HepG2 (cell line): Measurements from ENCODE around the gene VEZF1. TPM values are rescaled to one million over a fixed set of nuclear protein-coding genes. Genes with fewer than 3 reads are reported as not detected.

Experiments used
- ATAC-seq: fragments of 200-7000 bp; cut with Tn5 transposase; 3 replicates; pipeline ENCODE4 v1.9.1; 2020; ENCODE audit warnings: mild to moderate bottlenecking, moderate library complexity
- BruUV-seq: library from RNA; stranded (reverse); fragments of 400-500 nt; replicated peaks from 2 replicates; lab custom pipeline; 2021; lab: Mats Ljungman, UMichigan
- CTCF ChIA-PET: fragments of 300-600 bp; formaldehyde crosslinking; extraction: SDS; loops from one replicate; lab custom pipeline; 2021; ENCODE audit warnings: low total read pairs, inconsistent platforms, low intra/inter-chr PET ratio; lab: Yijun Ruan, JAX
- POLR2A ChIA-PET: fragments of 350-600 bp; sonication (Branson Sonifier 250); formaldehyde crosslinking; loops from one replicate; lab custom pipeline; 2020; ENCODE audit warnings: antibody characterized with exemption, inconsistent platforms; lab: Yijun Ruan, JAX
- DNase-seq: peaks from one replicate; pipeline ENCODE4 v3.0.0-alpha.2; 2015; ENCODE audit warnings: low spot score
- FAIRE-seq: peaks from 3 replicates; lab custom pipeline; 2011; peaks lifted over from hg19 to GRCh38; lab: Jason Lieb, UNC
- H2AFZ ChIP-seq: one replicate; pipeline ENCODE4 v1.6.1; 2011; ENCODE audit warnings: low read length, inconsistent platforms
- H3K27ac ChIP-seq: fragments of 300-600 bp; 3 replicates; pipeline ENCODE4 v1.8.0; 2011; ENCODE audit warnings: mixed run types, mild to moderate bottlenecking, mixed read lengths, low read length, inconsistent platforms; ENCODE audit not compliant: insufficient read depth; ENCODE audit errors: extremely low read length
- H3K27me3 ChIP-seq, 2 experiments: fragments of 200-600 bp in 1 of 2; 2 replicates in 1 of 2; 3 replicates in 1 of 2; pipeline versions ENCODE4 v1.6.0 to v1.8.0; 2011; ENCODE audit warnings: low read length in 2 of 2, mild to moderate bottlenecking in 2 of 2, moderate library complexity in 2 of 2, inconsistent platforms in 1 of 2; ENCODE audit not compliant: insufficient read depth in 2 of 2, control insufficient read depth in 1 of 2
- H3K36me3 ChIP-seq, 2 experiments: fragments of 200-600 bp in 1 of 2; replicated peaks in 1 of 2; 2 replicates in 1 of 2; 3 replicates in 1 of 2; pipeline versions ENCODE4 v1.5.1 to v1.8.0; 2011; ENCODE audit warnings: low read length in 2 of 2, inconsistent platforms in 1 of 2; ENCODE audit not compliant: insufficient read depth in 2 of 2, control insufficient read depth in 1 of 2
- H3K4me1 ChIP-seq: 2 replicates; pipeline ENCODE4 v1.5.1; 2012; ENCODE audit warnings: low read length, inconsistent platforms; ENCODE audit not compliant: insufficient read depth
- H3K4me2 ChIP-seq: 2 replicates; pipeline ENCODE4 v1.6.0; 2011; ENCODE audit warnings: low read depth, low read length, inconsistent platforms
- H3K4me3 ChIP-seq, 3 experiments: fragments of 200-600 bp in 1 of 3; sonication (generic), shearing (Covaris generic) in 1 of 3; replicated peaks in 1 of 3; 2 replicates each; pipeline ENCODE4 v1.5.1; 2011 to 2016; ENCODE audit warnings: low read length in 3 of 3, inconsistent platforms in 2 of 3, low read depth in 2 of 3, mild to moderate bottlenecking in 2 of 3, control low read depth in 1 of 3, mixed read lengths in 1 of 3; ENCODE audit not compliant: insufficient read depth in 1 of 3
- H3K79me2 ChIP-seq: one replicate; pipeline ENCODE4 v1.6.1; 2011; ENCODE audit warnings: low read length, inconsistent platforms; ENCODE audit not compliant: insufficient read depth
- H3K9ac ChIP-seq: 2 replicates; pipeline ENCODE4 v1.6.0; 2011; ENCODE audit warnings: mild to moderate bottlenecking, low read depth, low read length, inconsistent platforms; ENCODE audit not compliant: insufficient read depth
- H3K9me3 ChIP-seq: 2 replicates; pipeline ENCODE4 v1.5.1; 2012; ENCODE audit warnings: mild to moderate bottlenecking, low read length
- H4K20me1 ChIP-seq: 2 replicates; pipeline ENCODE4 v1.6.0; 2011; ENCODE audit warnings: inconsistent platforms, mild to moderate bottlenecking, low read length, moderate library complexity; ENCODE audit not compliant: insufficient read depth
- CEBPZ ChIP-seq: IDR thresholded peaks from 2 replicates; pipeline ENCODE4 v1.6.1; 2012; ENCODE audit warnings: low read length, improper control_type of control experiment
- FIP1L1 ChIP-seq: fragments of 200-400 bp; formaldehyde crosslinking; IDR thresholded peaks from 2 replicates; pipeline ENCODE4 v1.6.1; 2018; ENCODE audit warnings: low read depth, mild to moderate bottlenecking, low read length, moderate library complexity, borderline replicate concordance; ENCODE audit not compliant: insufficient read depth
- HES4 ChIP-seq: sonication (generic); formaldehyde crosslinking; IDR thresholded peaks from 2 replicates; pipeline ENCODE4 v1.9.0; 2021; ENCODE audit warnings: mild to moderate bottlenecking, missing genetic modification reagents, borderline replicate concordance
- HNRNPK ChIP-seq: fragments of 200-400 bp; formaldehyde crosslinking; IDR thresholded peaks from 2 replicates; pipeline ENCODE4 v1.6.1; 2018; ENCODE audit warnings: low read length, low read depth, moderate library complexity, mild to moderate bottlenecking; ENCODE audit not compliant: poor library complexity, severe bottlenecking
- MLXIP ChIP-seq: sonication (generic); formaldehyde crosslinking; IDR thresholded peaks from 2 replicates; pipeline ENCODE4 v1.9.0; 2021; ENCODE audit warnings: missing genetic modification reagents, borderline replicate concordance
- SNAI1 ChIP-seq: sonication (generic); formaldehyde crosslinking; IDR thresholded peaks from 2 replicates; pipeline ENCODE4 v1.5.0; 2020; ENCODE audit warnings: mild to moderate bottlenecking, missing genetic modification reagents, borderline replicate concordance
- SUZ12 ChIP-seq: fragments of 150-350 bp; IDR thresholded peaks from 2 replicates; pipeline ENCODE4 v1.6.1; 2014; ENCODE audit warnings: low read depth, low read length
- ZNF224 ChIP-seq: sonication (generic); formaldehyde crosslinking; IDR thresholded peaks from 2 replicates; pipeline ENCODE4 v1.5.0; 2020; ENCODE audit warnings: mild to moderate bottlenecking, missing genetic modification reagents
- ZNF264 ChIP-seq: sonication (generic); formaldehyde crosslinking; IDR thresholded peaks from 2 replicates; pipeline ENCODE4 v1.4.0; 2020; ENCODE audit warnings: missing genetic modification reagents
- ZNF354B ChIP-seq: sonication (generic); formaldehyde crosslinking; IDR thresholded peaks from 2 replicates; pipeline ENCODE4 v1.8.0; 2022; ENCODE audit warnings: mild to moderate bottlenecking, missing genetic modification reagents
- ZNF501 ChIP-seq: sonication (generic); formaldehyde crosslinking; IDR thresholded peaks from 2 replicates; pipeline ENCODE4 v1.5.1; 2020; ENCODE audit warnings: mild to moderate bottlenecking, moderate library complexity, missing genetic modification reagents
- ZNF567 ChIP-seq: sonication (generic); formaldehyde crosslinking; IDR thresholded peaks from 2 replicates; pipeline ENCODE4 v1.8.1; 2023; ENCODE audit warnings: mild to moderate bottlenecking, missing genetic modification reagents, borderline replicate concordance
- ZNF644 ChIP-seq: IDR thresholded peaks from 2 replicates; pipeline ENCODE4 v1.6.1; 2016; ENCODE audit warnings: low read depth
- ZSCAN21 ChIP-seq: sonication (generic); formaldehyde crosslinking; IDR thresholded peaks from 2 replicates; pipeline ENCODE4 v1.8.0; 2022; ENCODE audit warnings: mild to moderate bottlenecking, missing genetic modification reagents, moderate library complexity, borderline replicate concordance
- WGBS: methylation state at CpG from one replicate; pipeline ENCODE4 v1.1.6; 2017; ENCODE audit warnings: low lambda C conversion rate; 5-methylcytosine and 5-hydroxymethylcytosine counted together
- in situ Hi-C: cut with HindIII; loops from 2 replicates; pipeline ENCODE4 v1.10.0; 2017; ENCODE audit warnings: low pct_unique_long_range_greater_than_20kb; ENCODE audit not compliant: extremely low pct_ligation_motif_present
- intact Hi-C: fragments of 100-400 bp; cut with micrococcal nuclease; formaldehyde crosslinking; loops from one replicate; pipeline ENCODE4 v1.10.0; 2022; ENCODE audit not compliant: unreplicated experiment
- polyA plus RNA-seq, 8 experiments: library from polyadenylated mRNA; depleted of rRNA in 3 of 8; stranded (reverse) in 7 of 8; unstranded in 1 of 8; fragments of >200 nt; fragmentation: Illumina TruSeq in 4 of 8; extraction: Trizol in 4 of 8; gene quantifications; 2 replicates each; pipeline versions ENCODE4 v1.2.1 to v1.2.3, GENCODE V29; 2011 to 2016; ENCODE audit warnings: low read depth in 4 of 8, missing spikeins in 1 of 8, mixed read lengths in 1 of 8; ENCODE audit not compliant: insufficient read depth in 1 of 8
- total RNA-seq, 5 experiments: library from RNA; depleted of rRNA; stranded (reverse); fragments of >200 nt; fragmentation: Illumina TruSeq; extraction: Trizol; gene quantifications; 2 replicates each; pipeline ENCODE4 v1.2.3, GENCODE V29; 2016; ENCODE audit warnings: low read depth in 1 of 5
- TF ChIP-seq, protein P1 (sequence below): sonication (generic); formaldehyde crosslinking; IDR thresholded peaks from 2 replicates; pipeline ENCODE4 v1.4.0; 2020; ENCODE audit warnings: missing genetic modification reagents

The VEZF1 gene
- total and polyA plus RNA-seq, 2 of the 13 experiments (the other 11 are each of a cell fraction or from before 2014, with no cell fraction given) = 45.9 to 49.7 TPM

- H3K79me2 ChIP-seq = no peaks in the 10 kb centered on the region
- in situ Hi-C loops = loop anchor here (5.0 kb wide), 1 partner anchor 133 kb away; no protein-coding TSS in a partner anchor
- peaks cover 57% of the 10 kb centered on the region for H3K4me1 ChIP-seq
- ChIA-PET POLR2A (interaction anchor here (0.7 to 14.7 kb wide), 9 partner anchors 9 to 145 kb away, joined by 3 to 173 read pairs (median 13); partner anchors contain the start of genes MRPS23 and SRSF1), CTCF (interaction anchor here (0.7 to 2.0 kb wide), 5 partner anchors 79 to 138 kb away, joined by 3 to 15 read pairs (median 7); no protein-coding TSS in a partner anchor)
- H3K36me3 ChIP-seq = peaks cover 0 to 1% of the 10 kb centered on the region in 2 experiments; a peak in 1 of 5 replicates
- no peak overlapping the region for H3K4me2 ChIP-seq
- peak; percentile 78 for ATAC-seq
- FAIRE-seq = peak; percentile 59
- no peaks in the 10 kb centered on the region for H3K9me3 ChIP-seq
- H3K4me3 ChIP-seq = no peak overlapping the region
- peak overlapping the region; percentile 4 for H3K27ac ChIP-seq
- H4K20me1 ChIP-seq = peaks cover 6% of the 10 kb centered on the region; the same call in 1 of the 2 replicates
- H3K9ac ChIP-seq = no peak overlapping the region
- no peaks in the 10 kb centered on the region for H3K27me3 ChIP-seq
- 48% methylated on average over 4 of the region's 4 CpGs for WGBS
- peak; percentile 87 for DNase-seq
- BruUV-seq = no TSS peak
- intact Hi-C loops = loop anchor here (1.0 to 2.0 kb wide), 5 partner anchors 78 to 137 kb away; no protein-coding TSS in a partner anchor
- H2AFZ ChIP-seq = no peak overlapping the region
- TF ChIP-seq HNRNPK (no peak), MLXIP (CRISPR knock-in tag) (no peak), ZNF224 (CRISPR knock-in tag) (no peak), FIP1L1 (no peak), SNAI1 (CRISPR knock-in tag) (no peak), ZSCAN21 (CRISPR knock-in tag) (no peak), ZNF567 (no peak), HES4 (CRISPR knock-in tag) (no peak), CEBPZ (no peak), SUZ12 (no peak), ZNF501 (CRISPR knock-in tag) (peak; percentile 31; the same call in 1 of the 2 replicates), ZNF354B (CRISPR knock-in tag) (peak; percentile 68; the same call in 1 of the 2 replicates), ZNF264 (CRISPR knock-in tag) (no peak), ZNF644 (CRISPR knock-in tag) (no peak)
- TF ChIP-seq, protein P1, sequence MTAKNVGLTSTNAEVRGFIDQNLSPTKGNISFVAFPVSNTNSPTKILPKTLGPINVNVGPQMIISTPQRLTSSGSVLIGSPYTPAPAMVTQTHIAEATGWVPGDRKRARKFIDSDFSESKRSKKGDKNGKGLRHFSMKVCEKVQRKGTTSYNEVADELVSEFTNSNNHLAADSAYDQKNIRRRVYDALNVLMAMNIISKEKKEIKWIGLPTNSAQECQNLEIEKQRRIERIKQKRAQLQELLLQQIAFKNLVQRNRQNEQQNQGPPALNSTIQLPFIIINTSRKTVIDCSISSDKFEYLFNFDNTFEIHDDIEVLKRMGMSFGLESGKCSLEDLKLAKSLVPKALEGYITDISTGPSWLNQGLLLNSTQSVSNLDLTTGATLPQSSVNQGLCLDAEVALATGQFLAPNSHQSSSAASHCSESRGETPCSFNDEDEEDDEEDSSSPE (CRISPR knock-in tag) = no peak
These were observed 7.3 kb upstream of the VEZF1 start for GRCh38 chr17:57995076-57995956.
